DND-41 (cell line): ENCODE data around the gene MRPL53.

ENCODE experiments used
- CTCF ChIP-seq: IDR thresholded peaks from 2 replicates; pipeline ENCODE4 v1.5.1; 2012; ENCODE audit warnings: borderline replicate concordance, low read length, moderate library complexity, mild to moderate bottlenecking; ENCODE audit not compliant: poor library complexity, severe bottlenecking; ENCODE audit errors: extremely low read depth
- EZH2 ChIP-seq: IDR thresholded peaks from 3 replicates; pipeline ENCODE4 v1.6.1; 2012; ENCODE audit warnings: borderline replicate concordance, low read depth, mild to moderate bottlenecking, moderate library complexity, low read length, inconsistent platforms; ENCODE audit not compliant: severe bottlenecking

- TF ChIP-seq CTCF (no peak), EZH2 (no peak)
Observed at GRCh38 chr2:74512744-74513604, 40.5 kb upstream of the MRPL53 start.
